ENCODE results near the gene HEPHL1. TPM values are rescaled to one million over a fixed set of nuclear protein-coding genes. Genes with fewer than 3 reads are reported as not detected.

Gene HEPHL1
- total RNA-seq, 4 donors from 2014 or later: not detected

DNA sequence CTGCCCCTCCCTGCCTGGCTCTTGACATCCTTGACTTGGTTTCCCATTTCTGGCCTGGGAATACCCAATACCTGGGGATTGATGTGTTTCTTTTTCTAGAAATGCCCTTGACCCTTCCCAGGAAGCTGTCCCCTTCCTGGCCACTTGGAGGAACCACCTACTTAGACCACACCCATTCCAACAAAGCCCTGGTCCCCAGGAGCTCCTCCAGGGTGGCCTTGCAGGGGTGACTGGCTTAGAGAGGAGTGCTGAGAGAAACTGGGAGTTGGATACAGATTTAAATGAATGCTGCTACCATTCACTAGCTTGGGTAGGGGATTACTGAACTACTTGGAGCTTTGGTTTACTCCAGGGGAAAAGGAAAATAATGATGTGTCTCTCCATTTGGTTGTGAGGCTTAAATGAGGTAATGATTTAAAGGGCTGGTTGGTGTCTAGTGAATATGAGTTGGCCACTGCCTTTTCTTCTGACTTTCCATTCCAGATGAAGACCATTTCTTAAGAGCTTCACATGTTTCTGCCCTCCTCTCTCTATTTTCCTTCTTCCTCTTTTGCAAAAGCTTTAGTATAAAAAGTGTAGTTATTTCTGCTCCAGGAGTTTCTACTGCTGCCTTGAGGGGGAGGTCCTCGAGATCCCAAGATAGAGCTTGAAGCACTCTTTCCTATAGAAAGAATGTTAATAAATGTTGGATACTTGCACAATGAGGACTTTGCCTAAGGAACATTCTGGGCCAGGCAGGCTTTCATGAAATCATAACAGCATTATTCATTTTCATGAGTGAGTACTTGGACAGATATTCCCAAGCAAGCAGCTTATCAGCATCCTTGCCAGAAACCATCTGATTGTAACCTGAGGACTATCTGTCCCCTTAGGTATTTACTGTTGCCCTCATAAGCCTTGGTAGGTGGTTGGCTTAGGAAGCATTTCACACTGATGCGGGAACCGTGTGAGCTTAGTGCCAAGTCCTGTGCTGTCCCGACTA, 129.8 kb downstream of the HEPHL1 start:
- H3K27ac ChIP-seq: peak overlapping the region in 1 of 2 donors; percentile 4
- H3K27me3 ChIP-seq: no peaks in the 10 kb centered on the region
- no peaks in the 10 kb centered on the region for H3K9me3 ChIP-seq
- no peak for DNase-seq
- peaks cover 0 to 6% of the 10 kb centered on the region in 2 donors for H3K4me1 ChIP-seq
- H3K4me3 ChIP-seq: no peak overlapping the region
- no peaks in the 10 kb centered on the region for H3K36me3 ChIP-seq
- intact Hi-C loops (cut with DNase I; ENCODE audit: low total_unique reads): no loop called here
- no peak for TF ChIP-seq POLR2A (IDR thresholded peaks at IDR 0.05)
- TF ChIP-seq, protein P1, sequence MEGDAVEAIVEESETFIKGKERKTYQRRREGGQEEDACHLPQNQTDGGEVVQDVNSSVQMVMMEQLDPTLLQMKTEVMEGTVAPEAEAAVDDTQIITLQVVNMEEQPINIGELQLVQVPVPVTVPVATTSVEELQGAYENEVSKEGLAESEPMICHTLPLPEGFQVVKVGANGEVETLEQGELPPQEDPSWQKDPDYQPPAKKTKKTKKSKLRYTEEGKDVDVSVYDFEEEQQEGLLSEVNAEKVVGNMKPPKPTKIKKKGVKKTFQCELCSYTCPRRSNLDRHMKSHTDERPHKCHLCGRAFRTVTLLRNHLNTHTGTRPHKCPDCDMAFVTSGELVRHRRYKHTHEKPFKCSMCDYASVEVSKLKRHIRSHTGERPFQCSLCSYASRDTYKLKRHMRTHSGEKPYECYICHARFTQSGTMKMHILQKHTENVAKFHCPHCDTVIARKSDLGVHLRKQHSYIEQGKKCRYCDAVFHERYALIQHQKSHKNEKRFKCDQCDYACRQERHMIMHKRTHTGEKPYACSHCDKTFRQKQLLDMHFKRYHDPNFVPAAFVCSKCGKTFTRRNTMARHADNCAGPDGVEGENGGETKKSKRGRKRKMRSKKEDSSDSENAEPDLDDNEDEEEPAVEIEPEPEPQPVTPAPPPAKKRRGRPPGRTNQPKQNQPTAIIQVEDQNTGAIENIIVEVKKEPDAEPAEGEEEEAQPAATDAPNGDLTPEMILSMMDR (IDR thresholded peaks at IDR 0.05): no peak

DNA sequence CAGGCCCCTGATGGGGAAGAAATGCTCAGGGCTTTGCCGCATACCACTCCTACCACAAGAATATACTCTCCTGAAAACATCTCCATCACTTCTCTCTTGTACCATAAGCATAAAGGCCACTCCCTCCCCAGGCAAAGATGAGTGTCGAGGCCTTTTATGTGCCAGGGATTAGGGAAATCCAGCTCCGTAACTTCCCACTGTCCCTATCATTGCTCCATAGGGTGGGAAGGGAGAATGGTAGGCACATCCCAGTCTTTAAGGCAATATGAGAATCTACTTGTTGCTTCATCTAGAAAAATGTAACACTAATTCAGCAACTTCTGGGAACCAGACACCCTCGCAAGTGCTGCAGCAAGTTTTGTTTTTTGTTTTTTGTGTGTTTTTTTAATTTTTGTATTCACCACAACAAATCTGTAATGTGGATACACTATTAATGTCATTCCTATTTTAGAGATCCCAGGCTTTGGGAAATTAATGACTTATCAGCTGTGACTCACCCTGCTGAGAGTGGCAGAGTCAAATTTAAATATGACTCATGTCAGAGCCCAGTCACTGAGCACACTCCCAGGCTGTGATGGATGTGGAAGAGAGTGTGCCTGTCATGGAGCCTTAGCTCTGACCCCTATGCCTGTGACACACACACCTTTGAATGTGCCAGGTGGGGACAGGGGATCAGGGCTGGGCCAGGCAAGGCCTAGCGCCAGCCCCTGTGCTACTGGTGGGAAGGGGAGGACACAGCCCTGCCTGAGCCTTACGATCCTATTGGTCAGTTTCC, 130.9 kb downstream of the HEPHL1 start:
- Histone ChIP-seq H3K9me3 (no peaks in the 10 kb centered on the region), H3K4me3 (no peak overlapping the region), H3K27ac (peak overlapping the region in 1 of 2 donors; percentile 35), H3K4me1 (peaks cover 0 to 6% of the 10 kb centered on the region in 2 donors), H3K27me3 (no peaks in the 10 kb centered on the region), H3K36me3 (no peaks in the 10 kb centered on the region)
- no peak for DNase-seq
- intact Hi-C loops (cut with DNase I; ENCODE audit: low total_unique reads): no loop called here
- TF ChIP-seq, protein P1 (IDR thresholded peaks at IDR 0.05): no peak

GRCh38 chr11:94152678-94153065, 131.5 kb downstream of the HEPHL1 start:
- no peak overlapping the region for H3K4me3 ChIP-seq
- H3K27ac ChIP-seq: peak overlapping the region in 1 of 2 donors; percentile 35
- no peaks in the 10 kb centered on the region for H3K36me3 ChIP-seq
- H3K4me1 ChIP-seq: peaks cover 0 to 6% of the 10 kb centered on the region in 2 donors
- intact Hi-C loops (cut with DNase I; ENCODE audit: low total_unique reads): no loop called here
- H3K9me3 ChIP-seq: no peaks in the 10 kb centered on the region
- DNase-seq: no peak
- no peaks in the 10 kb centered on the region for H3K27me3 ChIP-seq
- no peak for TF ChIP-seq POLR2A (IDR thresholded peaks at IDR 0.05)
- TF ChIP-seq, protein P1 (IDR thresholded peaks at IDR 0.05): no peak

DNA sequence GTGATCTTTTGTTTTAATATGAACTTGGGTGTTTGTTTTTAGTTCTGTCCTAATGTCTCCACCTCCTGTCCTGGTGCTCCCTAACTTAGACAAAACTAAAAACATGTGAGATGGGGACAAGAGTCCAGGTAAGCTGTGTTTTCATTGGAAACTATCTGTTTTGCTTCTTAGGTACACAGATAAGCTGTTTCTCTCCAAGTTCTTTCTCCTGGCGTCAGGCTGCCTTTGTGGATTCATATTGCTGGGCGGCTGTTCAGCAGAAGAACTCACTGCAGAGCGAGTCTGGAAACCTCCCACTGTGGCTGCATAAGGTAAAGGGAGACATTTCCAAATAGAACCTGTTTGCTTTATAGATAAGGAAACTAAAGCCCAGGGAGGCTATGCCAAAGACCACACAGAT, 132.2 kb downstream of the HEPHL1 start:
- peaks cover 0 to under 1% of the 10 kb centered on the region in 2 donors for H3K4me1 ChIP-seq
- no peak overlapping the region for H3K27ac ChIP-seq

More for the DNA sequence above, 132.2 kb downstream of the HEPHL1 start:
- no peak overlapping the region for H3K4me3 ChIP-seq
- H3K36me3 ChIP-seq: no peaks in the 10 kb centered on the region
- no peak for DNase-seq
- H3K9me3 ChIP-seq: no peaks in the 10 kb centered on the region
- H3K27me3 ChIP-seq: no peaks in the 10 kb centered on the region
- no peak for TF ChIP-seq POLR2A (IDR thresholded peaks at IDR 0.05)
- TF ChIP-seq, protein P1 (IDR thresholded peaks at IDR 0.05): no peak
- intact Hi-C loops (cut with DNase I; ENCODE audit: low total_unique reads): no loop called here
